Stimulated activated CD8-positive, alpha-beta memory T cell treated with anti-CD3 and anti-CD28 coated beads, Interleukin-15, amount 100 ng/mL, for 1 hour (primary cell): ENCODE data around the gene F8.
"Not testable (repeated sequence)": the region's sequence is repeated elsewhere in the genome, so short reads cannot be mapped to it uniquely, and the experiment has no call there.

ENCODE experiments used
- DNase-seq: peaks from one replicate; pipeline ENCODE4 v3.0.0-alpha.2; 2020; ENCODE audit warnings: low read depth

Gene F8

GRCh38 chrX:155028877-155029291 is 6.4 kb upstream of the F8 start:
- no peak for DNase-seq

- DNase-seq, result no peak
These were observed 5.6 kb upstream of the F8 start for GRCh38 chrX:155028129-155028528.

GRCh38 chrX:155027509-155028066 is 5.1 kb upstream of the F8 start:
- DNase-seq, result no peak

- DNase-seq, result peak; percentile 83
These were observed 4.4 kb upstream of the F8 start, which contains the start of gene FUNDC2 for GRCh38 chrX:155026727-155027508. FUNDC2 (plus strand) TSS chrX:155026844; CDS start chrX:155026939, 95 bp downstream.

GRCh38 chrX:155026420-155026726 is 3.9 kb upstream of the F8 start:
- DNase-seq, result no peak

GRCh38 chrX:155023907-155024833 is 1.6 kb upstream of the F8 start:
- DNase-seq, result no peak

GRCh38 chrX:155020591-155020990 is 1.9 kb downstream of the F8 start:
- no peak for DNase-seq

GRCh38 chrX:155009994-155010472 is 12.5 kb downstream of the F8 start:
- no peak for DNase-seq

- DNase-seq, result not testable (repeated sequence)
These were observed 13.9 kb downstream of the F8 start for GRCh38 chrX:155008578-155008977.

GRCh38 chrX:155006913-155007671 is 15.4 kb downstream of the F8 start:
- DNase-seq, result not testable (repeated sequence)

GRCh38 chrX:155006379-155006778 is 16.1 kb downstream of the F8 start:
- not testable (repeated sequence) for DNase-seq

GRCh38 chrX:155005190-155005589 is 17.3 kb downstream of the F8 start:
- no peak for DNase-seq

- no peak for DNase-seq
These were observed 20.6 kb downstream of the F8 start for GRCh38 chrX:155001873-155002272.

- no peak for DNase-seq
These were observed 21.7 kb downstream of the F8 start for GRCh38 chrX:155000841-155001240.

GRCh38 chrX:154998204-154998880 is 24.2 kb downstream of the F8 start:
- no peak for DNase-seq

- DNase-seq, result no peak
These were observed 31.0 kb downstream of the F8 start for GRCh38 chrX:154991476-154991875.

GRCh38 chrX:154991039-154991438 is 31.5 kb downstream of the F8 start:
- no peak for DNase-seq

- no peak for DNase-seq
These were observed 32.0 kb downstream of the F8 start for GRCh38 chrX:154990496-154990895.

GRCh38 chrX:154988719-154989118 is 33.8 kb downstream of the F8 start:
- no peak for DNase-seq

- no peak for DNase-seq
These were observed 34.6 kb downstream of the F8 start for GRCh38 chrX:154987940-154988339.
